Fibroblast of skin of abdomen (primary cell): ENCODE results near the gene LBHD2.

Experiments
- DNase-seq: peaks from one replicate; pipeline ENCODE4 v3.0.0-alpha.2; 2013

LBHD2 gene

GRCh38 chr14:103121121-103121845 is 37.3 kb downstream of the LBHD2 start:
- no peak for DNase-seq

GRCh38 chr14:103121846-103122584 is 38.0 kb downstream of the LBHD2 start:
- peak; percentile 83 for DNase-seq

GRCh38 chr14:103122585-103122946 is 38.6 kb downstream of the LBHD2 start:
- DNase-seq, result no peak

- no peak for DNase-seq
Observed at GRCh38 chr14:103122947-103123633, 39.1 kb downstream of the LBHD2 start, which contains the start of gene TNFAIP2. TSS of gene TNFAIP2 (plus strand) at chr14:103123461. CDS start at chr14:103126458, 2,997 bp downstream.

GRCh38 chr14:103123634-103124500 is 39.9 kb downstream of the LBHD2 start:
- DNase-seq, result no peak

- DNase-seq, result no peak
Observed at GRCh38 chr14:103124501-103125001, 40.5 kb downstream of the LBHD2 start.

- no peak for DNase-seq
Observed at GRCh38 chr14:103125098-103126070, 41.4 kb downstream of the LBHD2 start.

GRCh38 chr14:103126088-103126872 is 42.3 kb downstream of the LBHD2 start:
- DNase-seq, result no peak

- no peak for DNase-seq
Observed at GRCh38 chr14:103126873-103127304, 42.9 kb downstream of the LBHD2 start.

GRCh38 chr14:103127356-103127755 is 43.3 kb downstream of the LBHD2 start:
- DNase-seq, result no peak

GRCh38 chr14:103127861-103128598 is 44.0 kb downstream of the LBHD2 start:
- DNase-seq, result no peak

GRCh38 chr14:103128631-103129300 is 44.8 kb downstream of the LBHD2 start:
- no peak for DNase-seq

- DNase-seq, result no peak
Observed at GRCh38 chr14:103129301-103130016, 45.4 kb downstream of the LBHD2 start.

- no peak for DNase-seq
Observed at GRCh38 chr14:103130017-103130764, 46.2 kb downstream of the LBHD2 start.

GRCh38 chr14:103130965-103131364 is 47.0 kb downstream of the LBHD2 start:
- DNase-seq, result peak; percentile 62

GRCh38 chr14:103131580-103131979 is 47.6 kb downstream of the LBHD2 start:
- no peak for DNase-seq
